Caco-2 (cell line): ENCODE measurements around the gene C16orf90. TPM values are rescaled to one million over a fixed set of nuclear protein-coding genes. Genes with fewer than 3 reads are reported as not detected.

Experiments used
- BruUV-seq: library from RNA; stranded (reverse); fragments of 400-500 nt; replicated peaks from 2 replicates; lab custom pipeline; 2021; lab: Mats Ljungman, UMichigan
- CTCF ChIA-PET: fragments of 300-600 bp; sonication (Branson Sonifier 250); formaldehyde crosslinking; loops from one replicate; lab custom pipeline; 2022; ENCODE audit warnings: antibody characterized with exemption; lab: Charles Lee
- POLR2A ChIA-PET: fragments of 300-600 bp; sonication (Branson Sonifier 250); formaldehyde crosslinking; loops from one replicate; lab custom pipeline; 2022; ENCODE audit warnings: antibody characterized with exemption; lab: Charles Lee
- DNase-seq, 2 experiments: peaks; one replicate each; pipeline versions ENCODE4 v3.0.0 to v3.0.0-alpha.2; 2020 to 2022
- H3K27me3 ChIP-seq: replicated peaks from 2 replicates; pipeline ENCODE4 v1.6.0; 2011; ENCODE audit warnings: low read length; ENCODE audit not compliant: control insufficient read depth, insufficient read depth
- H3K36me3 ChIP-seq: 2 replicates; pipeline ENCODE4 v1.5.1; 2011; ENCODE audit warnings: low read length; ENCODE audit not compliant: control insufficient read depth, insufficient read depth
- H3K4me1 ChIP-seq: fragments of 250-450 bp; sonication (Bioruptor Pico); 2 replicates; pipeline ENCODE4 v1.5.1; 2020; ENCODE audit warnings: mild to moderate bottlenecking
- H3K4me3 ChIP-seq: 2 replicates; pipeline ENCODE4 v1.5.1; 2011; ENCODE audit warnings: low read depth, mild to moderate bottlenecking, control low read depth, low read length
- H3K9me3 ChIP-seq: fragments of 250-450 bp; sonication (Bioruptor Pico); 2 replicates; pipeline ENCODE4 v1.5.1; 2020; ENCODE audit warnings: mild to moderate bottlenecking, moderate library complexity
- H3K27ac Mint-ChIP-seq: one replicate; pipeline ENCODE4 v1.8.0; 2022; ENCODE audit warnings: mixed read lengths; ENCODE audit not compliant: unreplicated experiment
- H3K27me3 Mint-ChIP-seq: one replicate; pipeline ENCODE4 v1.8.0; 2022; ENCODE audit warnings: mixed read lengths; ENCODE audit not compliant: insufficient read depth, unreplicated experiment
- H3K36me3 Mint-ChIP-seq: one replicate; pipeline ENCODE4 v1.8.0; 2022; ENCODE audit warnings: mild to moderate bottlenecking, mixed read lengths; ENCODE audit not compliant: insufficient read depth, unreplicated experiment
- H3K4me1 Mint-ChIP-seq: one replicate; pipeline ENCODE4 v1.8.0; 2022; ENCODE audit warnings: low read depth, mixed read lengths; ENCODE audit not compliant: unreplicated experiment
- H3K4me3 Mint-ChIP-seq: one replicate; pipeline ENCODE4 v1.8.0; 2022; ENCODE audit warnings: mild to moderate bottlenecking, moderate library complexity, mixed read lengths; ENCODE audit not compliant: unreplicated experiment
- H3K9me3 Mint-ChIP-seq: one replicate; pipeline ENCODE4 v1.8.0; 2022; ENCODE audit warnings: mixed read lengths; ENCODE audit not compliant: unreplicated experiment
- CTCF ChIP-seq, 2 experiments: fragments of 200-600 bp in 1 of 2; IDR thresholded peaks; 1 replicate in 1 of 2; 2 replicates in 1 of 2; pipeline versions ENCODE4 v1.5.1 to v1.8.0; 2011 to 2022; ENCODE audit warnings: antibody characterized with exemption in 1 of 2, control low read depth in 1 of 2, inconsistent platforms in 1 of 2, low read depth in 1 of 2, low read length in 1 of 2, mild to moderate bottlenecking in 1 of 2, moderate library complexity in 1 of 2; ENCODE audit not compliant: insufficient read depth in 1 of 2, severe bottlenecking in 1 of 2, unreplicated experiment in 1 of 2
- intact Hi-C: fragments of 100-400 bp; cut with micrococcal nuclease; formaldehyde crosslinking; loops from one replicate; pipeline ENCODE4 v1.10.0; 2022; ENCODE audit not compliant: unreplicated experiment
- total RNA-seq: library from RNA; stranded (reverse); gene quantifications from 2 replicates; pipeline ENCODE4 v1.2.3, GENCODE V29; 2022

Gene C16orf90
- total RNA-seq, 1 experiment from 2014 or later: not detected

- Mint-ChIP-seq H3K27ac (no peak overlapping the region), H3K4me3 (no peak overlapping the region), H3K27me3 (no peaks in the 10 kb centered on the region), H3K36me3 (peaks cover 5% of the 10 kb centered on the region), H3K4me1 (no peaks in the 10 kb centered on the region), H3K9me3 (no peaks in the 10 kb centered on the region)
- CTCF ChIA-PET: no interaction called here
- Histone ChIP-seq H3K27me3 (no peaks in the 10 kb centered on the region), H3K4me1 (no peaks in the 10 kb centered on the region), H3K9me3 (no peaks in the 10 kb centered on the region), H3K4me3 (no peak overlapping the region), H3K36me3 (peaks cover 2% of the 10 kb centered on the region; the same call in 1 of the 2 replicates)
- no peak for DNase-seq
- BruUV-seq: no TSS peak
- intact Hi-C loops: no loop called here
- POLR2A ChIA-PET: no interaction called here
- no peak for TF ChIP-seq CTCF (IDR thresholded peaks at IDR 0.05; ENCODE audit: insufficient read depth in 1 of 2, low read depth in 1 of 2, low read length in 1 of 2, severe bottlenecking in 1 of 2, unreplicated experiment in 1 of 2)
These were observed 14.2 kb upstream of the C16orf90 start for GRCh38 chr16:3509470-3509928.

- no peaks in the 10 kb centered on the region for H3K27me3 ChIP-seq
- BruUV-seq: no TSS peak
- H3K36me3 Mint-ChIP-seq: peaks cover 2% of the 10 kb centered on the region
- H3K36me3 ChIP-seq: peaks cover 2% of the 10 kb centered on the region; the same call in 1 of the 2 replicates
- H3K9me3 Mint-ChIP-seq: no peaks in the 10 kb centered on the region
- no peak for TF ChIP-seq CTCF (IDR thresholded peaks at IDR 0.05; ENCODE audit: insufficient read depth in 1 of 2, low read depth in 1 of 2, low read length in 1 of 2, severe bottlenecking in 1 of 2, unreplicated experiment in 1 of 2)
- H3K4me1 Mint-ChIP-seq: no peaks in the 10 kb centered on the region
- H3K4me1 ChIP-seq: no peaks in the 10 kb centered on the region
- H3K9me3 ChIP-seq: no peaks in the 10 kb centered on the region
- no peak overlapping the region for H3K4me3 ChIP-seq
- DNase-seq: no peak
- intact Hi-C loops: no loop called here
- no peak overlapping the region for H3K4me3 Mint-ChIP-seq
- H3K27me3 Mint-ChIP-seq: no peaks in the 10 kb centered on the region
- H3K27ac Mint-ChIP-seq: no peak overlapping the region
- CTCF ChIA-PET: no interaction called here
- POLR2A ChIA-PET: interaction anchor here (0.6 kb wide), 1 partner anchor 107 kb away, joined by 3 read pairs; no protein-coding TSS in a partner anchor
These were observed 13.4 kb upstream of the C16orf90 start for GRCh38 chr16:3508736-3509135.

- DNase-seq: no peak
- no peaks in the 10 kb centered on the region for H3K27me3 Mint-ChIP-seq
- Histone ChIP-seq H3K27me3 (no peaks in the 10 kb centered on the region), H3K4me3 (no peak overlapping the region), H3K4me1 (no peaks in the 10 kb centered on the region), H3K36me3 (no peaks in the 10 kb centered on the region), H3K9me3 (no peaks in the 10 kb centered on the region)
- intact Hi-C loops: no loop called here
- no peak for TF ChIP-seq CTCF (IDR thresholded peaks at IDR 0.05; ENCODE audit: insufficient read depth in 1 of 2, low read depth in 1 of 2, low read length in 1 of 2, severe bottlenecking in 1 of 2, unreplicated experiment in 1 of 2)
- no peaks in the 10 kb centered on the region for H3K36me3 Mint-ChIP-seq
- H3K4me1 Mint-ChIP-seq: no peaks in the 10 kb centered on the region
- no peak overlapping the region for H3K27ac Mint-ChIP-seq
- H3K4me3 Mint-ChIP-seq: no peak overlapping the region
- ChIA-PET CTCF (no interaction called here), POLR2A (no interaction called here)
- BruUV-seq: no TSS peak
- H3K9me3 Mint-ChIP-seq: no peaks in the 10 kb centered on the region
These were observed 8.2 kb upstream of the C16orf90 start for GRCh38 chr16:3503523-3503922.
